A549 treated with ZK216348 at 1 μM for 4 hours (cell line): Measurements from ENCODE around the gene PTPRQ. TPM values are rescaled to one million over a fixed set of nuclear protein-coding genes. Genes with fewer than 3 reads are reported as not detected.

Experiments used
- total RNA-seq: library from RNA; stranded (reverse); fragments of 200-300 nt; extraction: Qiagen RNA extraction; gene quantifications from 5 replicates; pipeline ENCODE4 v1.2.3, GENCODE V29; 2022; ENCODE audit warnings: low read depth

Gene PTPRQ
- 0.01 to 0.04 TPM in 2 of 5 replicates, not detected in the others for total RNA-seq

DNA sequence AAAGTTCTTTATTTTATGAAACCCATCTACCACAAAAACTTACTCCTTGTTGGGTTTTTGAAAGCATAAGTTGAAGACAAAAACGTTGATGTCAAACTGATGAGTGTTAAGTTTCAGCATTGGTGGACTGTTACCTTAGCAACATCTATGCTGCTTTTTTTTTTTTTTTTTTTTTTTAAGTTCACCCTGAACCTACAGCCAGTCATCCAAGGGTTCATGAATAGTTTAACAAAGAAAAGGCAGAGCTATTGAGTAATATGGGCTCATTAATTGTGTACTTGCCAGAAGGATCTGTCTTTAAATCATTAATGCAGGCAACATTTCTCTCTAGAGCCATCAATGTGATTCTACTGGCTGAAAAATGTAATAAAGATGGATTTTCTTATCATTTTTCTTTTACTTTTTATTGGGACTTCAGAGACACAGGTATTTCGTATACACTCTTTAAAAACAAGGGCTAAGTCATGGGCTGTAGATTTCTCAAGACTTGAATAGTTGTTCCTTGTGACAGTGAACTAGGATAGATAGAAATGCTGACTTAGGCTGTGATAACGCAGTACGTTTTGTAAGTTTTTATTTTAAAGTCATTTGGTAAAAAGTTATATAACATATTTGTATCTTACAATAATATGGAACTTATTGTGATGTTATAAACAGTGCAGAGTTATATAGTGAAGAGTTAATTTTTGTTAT lies at the start of gene PTPRQ:
Gene PTPRQ (plus strand): TSS at position 262 of the 693 bp plus-strand sequence. CDS start 111 bp downstream, at position 373.

DNA sequence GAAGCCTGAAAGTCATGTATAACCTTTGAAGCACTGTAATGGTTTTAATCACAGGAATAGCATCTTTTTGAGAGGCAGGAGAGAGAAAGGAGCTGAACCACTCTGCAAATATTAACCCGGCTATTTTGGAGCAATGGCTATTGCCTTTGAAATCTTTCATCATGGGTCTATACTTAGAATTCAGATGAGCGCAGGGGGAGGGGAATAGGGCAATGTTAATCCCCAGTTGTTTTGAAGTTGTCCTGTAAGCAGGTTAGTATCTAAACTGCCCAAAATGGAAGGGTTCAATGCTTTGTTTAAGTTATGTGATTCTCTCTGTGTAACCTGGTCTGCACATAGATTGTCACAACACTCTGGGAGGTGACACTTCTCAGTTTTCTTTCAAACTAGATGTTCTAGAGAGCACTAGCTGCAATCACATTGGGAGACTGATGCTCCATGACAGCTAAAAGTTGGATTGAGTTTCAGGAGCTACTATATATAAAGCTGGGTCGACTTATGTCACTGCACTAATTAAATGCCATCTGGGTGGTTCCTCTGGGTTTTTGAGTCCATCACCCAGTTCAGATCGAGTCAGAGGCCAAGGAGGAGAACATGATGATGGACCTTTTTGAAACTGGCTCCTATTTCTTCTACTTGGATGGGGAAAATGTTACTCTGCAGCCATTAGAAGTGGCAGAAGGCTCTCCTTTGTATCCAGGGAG lies 263.2 kb downstream of the PTPRQ start, which contains the start of gene MYF6:
Gene MYF6 (plus strand): TSS at position 509 of the 704 bp plus-strand sequence. CDS start 86 bp downstream, at position 595.

GRCh38 chr12:80716696-80717469 lies 272.8 kb downstream of the PTPRQ start, which contains the start of gene MYF5:
TSS of gene MYF5 (plus strand) at chr12:80716912. CDS start at chr12:80717064, 152 bp downstream.

